H1 (cell line): ENCODE measurements around the gene LRRC45. TPM values are rescaled to one million over a fixed set of nuclear protein-coding genes. Genes with fewer than 3 reads are reported as not detected.

Source experiments
- CTCF ChIA-PET: fragments of 300-600 bp; sonication (Branson Sonifier 250); formaldehyde crosslinking; loops from one replicate; lab custom pipeline; 2021; ENCODE audit not compliant: partially characterized antibody; lab: Charles Lee
- POLR2A ChIA-PET: fragments of 300-600 bp; sonication (Branson Sonifier 250); formaldehyde crosslinking; loops from one replicate; lab custom pipeline; 2021; ENCODE audit warnings: inconsistent platforms; ENCODE audit not compliant: partially characterized antibody; lab: Charles Lee
- DNase-seq, 2 experiments: peaks; one replicate each; pipeline versions ENCODE4 v3.0.0 to v3.0.0-alpha.2; 2010 to 2022; ENCODE audit warnings: low spot score in 2 of 2, low read depth in 1 of 2, mixed read lengths in 1 of 2
- FAIRE-seq: peaks from 2 replicates; lab custom pipeline; 2011; peaks lifted over from hg19 to GRCh38; lab: Jason Lieb, UNC
- H2AFZ ChIP-seq: 2 replicates; pipeline ENCODE4 v1.8.1; 2012; ENCODE audit warnings: low read length, inconsistent platforms
- H2AK5ac ChIP-seq: 2 replicates; pipeline ENCODE4 v1.6.1; 2013; ENCODE audit warnings: low read depth, low read length
- H2BK120ac ChIP-seq: replicated peaks from 2 replicates; pipeline ENCODE3; 2013; ENCODE audit warnings: low read depth, low read length, inconsistent platforms
- H2BK12ac ChIP-seq: 2 replicates; pipeline ENCODE4 v1.6.1; 2013; ENCODE audit warnings: low read depth, low read length
- H2BK15ac ChIP-seq: 2 replicates; pipeline ENCODE4 v1.6.1; 2013; ENCODE audit warnings: low read length
- H2BK20ac ChIP-seq: 2 replicates; pipeline ENCODE4 v1.6.1; 2013; ENCODE audit warnings: low read length
- H2BK5ac ChIP-seq: 2 replicates; pipeline ENCODE4 v1.6.1; 2013; ENCODE audit warnings: low read depth, low read length
- H3K14ac ChIP-seq: 2 replicates; pipeline ENCODE4 v1.6.1; 2013; ENCODE audit warnings: inconsistent platforms; ENCODE audit not compliant: insufficient read length
- H3K18ac ChIP-seq: 2 replicates; pipeline ENCODE4 v1.6.1; 2013; ENCODE audit warnings: low read length; ENCODE audit errors: extremely low read depth
- H3K23ac ChIP-seq: 2 replicates; pipeline ENCODE4 v1.6.1; 2013; ENCODE audit warnings: inconsistent platforms; ENCODE audit not compliant: insufficient read length
- H3K23me2 ChIP-seq: 2 replicates; pipeline ENCODE4 v1.6.1; 2013; ENCODE audit warnings: low read depth, low read length
- H3K27ac ChIP-seq: 2 replicates; pipeline ENCODE4 v1.6.1; 2011; ENCODE audit warnings: low read depth, low read length, inconsistent platforms
- H3K27me3 ChIP-seq, 4 experiments: replicated peaks in 1 of 4; 1 replicate in 1 of 4; 2 replicates in 3 of 4; pipeline versions ENCODE4 v1.6.1 to v1.8.1; 2011 to 2013; ENCODE audit warnings: low read length in 3 of 4, mild to moderate bottlenecking in 3 of 4, inconsistent platforms in 2 of 4, mixed read lengths in 2 of 4, moderate library complexity in 1 of 4; ENCODE audit not compliant: control insufficient read depth in 3 of 4, insufficient read depth in 3 of 4; ENCODE audit errors: extremely low read depth in 1 of 4
- H3K36me3 ChIP-seq, 4 experiments: 2 replicates each; pipeline versions ENCODE4 v1.6.1 to v1.8.1; 2011 to 2013; ENCODE audit warnings: mild to moderate bottlenecking in 4 of 4, low read length in 3 of 4, moderate library complexity in 2 of 4, control low read depth in 1 of 4, inconsistent platforms in 1 of 4; ENCODE audit not compliant: insufficient read depth in 4 of 4, control insufficient read depth in 2 of 4
- H3K4ac ChIP-seq: replicated peaks from 2 replicates; pipeline ENCODE3; 2013; ENCODE audit warnings: low read length, low read depth, mixed read lengths, inconsistent platforms; ENCODE audit not compliant: insufficient read length
- H3K4me1 ChIP-seq, 4 experiments: replicated peaks in 1 of 4; 1 replicate in 1 of 4; 2 replicates in 3 of 4; pipeline versions ENCODE4 v1.6.1 to v1.8.1; 2011 to 2013; ENCODE audit warnings: low read length in 3 of 4, inconsistent platforms in 2 of 4, mixed read lengths in 1 of 4; ENCODE audit not compliant: insufficient read depth in 4 of 4, control insufficient read depth in 3 of 4
- H3K4me2 ChIP-seq, 2 experiments: 2 replicates each; pipeline versions ENCODE4 v1.6.1 to v1.8.1; 2011 to 2013; ENCODE audit warnings: low read depth in 2 of 2, low read length in 2 of 2, control low read depth in 1 of 2, inconsistent platforms in 1 of 2, mild to moderate bottlenecking in 1 of 2; ENCODE audit not compliant: insufficient read depth in 1 of 2
- H3K4me3 ChIP-seq, 4 experiments: fragments of 200-600, 300-600 bp in 1 of 4; sonication (generic), shearing (Covaris generic), sonication (Bioruptor Twin) in 1 of 4; 2 replicates each; pipeline versions ENCODE4 v1.5.1 to v1.8.1; 2011 to 2016; ENCODE audit warnings: low read length in 4 of 4, low read depth in 3 of 4, control low read depth in 2 of 4, inconsistent platforms in 2 of 4, mild to moderate bottlenecking in 2 of 4, mixed read lengths in 1 of 4, moderate library complexity in 1 of 4; ENCODE audit not compliant: insufficient read depth in 2 of 4; ENCODE audit errors: extremely low read depth in 1 of 4
- H3K56ac ChIP-seq: replicated peaks from 2 replicates; pipeline ENCODE3; 2013; ENCODE audit warnings: low read depth, mild to moderate bottlenecking, mixed read lengths, low read length, inconsistent platforms; ENCODE audit not compliant: insufficient read length
- H3K79me1 ChIP-seq: 2 replicates; pipeline ENCODE4 v1.6.1; 2013; ENCODE audit warnings: low read depth, low read length, control low read depth
- H3K79me2 ChIP-seq, 2 experiments: 2 replicates each; pipeline versions ENCODE4 v1.6.1 to v1.8.1; 2012 to 2013; ENCODE audit warnings: low read length in 2 of 2, mild to moderate bottlenecking in 2 of 2, inconsistent platforms in 1 of 2; ENCODE audit not compliant: insufficient read depth in 2 of 2, control insufficient read depth in 1 of 2
- H3K9ac ChIP-seq, 4 experiments: replicated peaks in 1 of 4; 1 replicate in 1 of 4; 2 replicates in 3 of 4; pipeline versions ENCODE4 v1.6.1 to v1.8.1; 2011 to 2013; ENCODE audit warnings: low read depth in 3 of 4, low read length in 3 of 4, control low read depth in 2 of 4, mild to moderate bottlenecking in 2 of 4, moderate library complexity in 2 of 4, inconsistent platforms in 1 of 4; ENCODE audit errors: extremely low read depth in 1 of 4
- H3K9me3 ChIP-seq, 2 experiments: 2 replicates each; pipeline versions ENCODE4 v1.6.1 to v1.8.1; 2012 to 2013; ENCODE audit warnings: mild to moderate bottlenecking in 2 of 2, moderate library complexity in 2 of 2, control low read depth in 1 of 2, inconsistent platforms in 1 of 2, low read depth in 1 of 2, low read length in 1 of 2, mixed read lengths in 1 of 2; ENCODE audit not compliant: insufficient read depth in 2 of 2
- H4K20me1 ChIP-seq, 2 experiments: replicated peaks in 1 of 2; 2 replicates each; pipeline versions ENCODE3 to v1.8.1; 2011 to 2013; ENCODE audit warnings: inconsistent platforms in 2 of 2, low read length in 2 of 2, mild to moderate bottlenecking in 1 of 2; ENCODE audit not compliant: insufficient read depth in 2 of 2, control insufficient read depth in 1 of 2
- H4K5ac ChIP-seq: 2 replicates; pipeline ENCODE4 v1.6.1; 2013; ENCODE audit warnings: low read length, low read depth, mixed read lengths, inconsistent platforms; ENCODE audit not compliant: insufficient read length
- H4K8ac ChIP-seq: 2 replicates; pipeline ENCODE4 v1.8.0; 2013; ENCODE audit warnings: mild to moderate bottlenecking, moderate library complexity, low read length, inconsistent platforms; ENCODE audit not compliant: insufficient read depth; ENCODE audit errors: extremely low read depth
- H4K91ac ChIP-seq: replicated peaks from 2 replicates; pipeline ENCODE3; 2013; ENCODE audit warnings: low read length, mixed read lengths, inconsistent platforms; ENCODE audit not compliant: insufficient read length
- BCL11A ChIP-seq, 2 experiments: IDR thresholded peaks; one replicate each; pipeline ENCODE4 v1.6.1; 2011; ENCODE audit warnings: low read depth in 2 of 2, low read length in 2 of 2, mild to moderate bottlenecking in 2 of 2
- CBX8 ChIP-seq: fragments of 300-800, 300-1000 bp; sonication (generic); IDR thresholded peaks from 2 replicates; pipeline ENCODE4 v1.7.1; 2016; ENCODE audit warnings: low read depth, low read length, borderline replicate concordance
- EZH2 ChIP-seq: fragments of 200-600 bp; sonication (generic); IDR thresholded peaks from 2 replicates; pipeline ENCODE4 v1.7.1; 2012; ENCODE audit warnings: low read depth, mild to moderate bottlenecking, moderate library complexity, low read length, inconsistent platforms; ENCODE audit not compliant: severe bottlenecking
- KDM5A ChIP-seq: fragments of 200-600 bp; IDR thresholded peaks from 2 replicates; pipeline ENCODE4 v1.7.1; 2012; ENCODE audit warnings: mild to moderate bottlenecking, low read length, inconsistent platforms, mixed read lengths
- MAFK ChIP-seq: IDR thresholded peaks from 2 replicates; pipeline ENCODE4 v1.6.1; 2012; ENCODE audit warnings: low read depth, mild to moderate bottlenecking, improper control_type of control experiment, low read length
- POLR2A ChIP-seq, 2 experiments: IDR thresholded peaks; 1 replicate in 1 of 2; 2 replicates in 1 of 2; pipeline ENCODE4 v1.6.1; 2011; ENCODE audit warnings: low read depth in 2 of 2, low read length in 2 of 2, mild to moderate bottlenecking in 2 of 2; ENCODE audit errors: control extremely low read depth in 1 of 2
- POU5F1 ChIP-seq: IDR thresholded peaks from 2 replicates; pipeline ENCODE4 v1.6.1; 2011; ENCODE audit warnings: low read depth, mild to moderate bottlenecking, low read length, moderate library complexity
- RNF2 ChIP-seq: fragments of 200-900, 300-1000 bp; sonication (generic); IDR thresholded peaks from 2 replicates; pipeline ENCODE4 v1.7.1; 2016; ENCODE audit warnings: borderline replicate concordance, low read depth, mild to moderate bottlenecking, antibody characterized with exemption, low read length; ENCODE audit not compliant: poor library complexity, severe bottlenecking; ENCODE audit errors: missing control alignments
- SIN3A ChIP-seq, 2 experiments: IDR thresholded peaks in 1 of 2; conservative IDR thresholded peaks in 1 of 2; 2 replicates each; pipeline ENCODE4 v1.6.1; 2011 to 2012; ENCODE audit warnings: low read length in 2 of 2, improper control_type of control experiment in 1 of 2, low read depth in 1 of 2, mild to moderate bottlenecking in 1 of 2
- SIX5 ChIP-seq: IDR thresholded peaks from 2 replicates; pipeline ENCODE4 v1.6.1; 2011; ENCODE audit warnings: mild to moderate bottlenecking, low read depth, low read length
- SP2 ChIP-seq: IDR thresholded peaks from 2 replicates; pipeline ENCODE4 v1.6.1; 2012; ENCODE audit warnings: mild to moderate bottlenecking, low read length, inconsistent platforms
- TCF12 ChIP-seq: IDR thresholded peaks from 2 replicates; pipeline ENCODE4 v1.6.1; 2011; ENCODE audit warnings: low read depth, mild to moderate bottlenecking, low read length
- WGBS, 2 experiments: shearing (Covaris generic) in 1 of 2; methylation state at CpG; one replicate each; pipeline versions ENCODE4 v1.1.6 to v1.1.7; 2013 to 2015; ENCODE audit warnings: low lambda C conversion rate in 2 of 2, mixed read lengths in 2 of 2, inconsistent platforms in 1 of 2, low coverage in 1 of 2, missing lambda C conversion rate in 1 of 2; ENCODE audit not compliant: insufficient replicate concordance in 2 of 2, insufficient coverage in 1 of 2, insufficient read length in 1 of 2; ENCODE audit errors: extremely low coverage in 1 of 2, missing lambda C conversion rate in 1 of 2; 5-methylcytosine and 5-hydroxymethylcytosine counted together
- polyA plus RNA-seq, 7 experiments: library from polyadenylated mRNA; depleted of rRNA in 3 of 7; stranded (reverse) in 5 of 7; unstranded in 2 of 7; fragments of >200 nt in 5 of 7; fragments of 200-250 nt in 2 of 7; gene quantifications; 1 replicate in 5 of 7; 2 replicates in 1 of 7; 4 replicates in 1 of 7; pipeline versions ENCODE4 v1.2.1 to v1.2.3, GENCODE V29; 2011 to 2013; ENCODE audit warnings: missing spikeins in 2 of 7, mixed read lengths in 2 of 7
- total RNA-seq: library from RNA; stranded (reverse); fragmentation: NEBNext Ultra II Directional; extraction: Animal tissue kit (Norgen Biotek cat#: 25700); gene quantifications from 2 replicates; pipeline ENCODE4 v1.2.1, GENCODE V29; 2021

The LRRC45 gene
- total and polyA plus RNA-seq, 2 of the 8 experiments (the other 6 are each of a cell fraction or from before 2014, with no cell fraction given) = 11.5 to 29.0 TPM

DNA sequence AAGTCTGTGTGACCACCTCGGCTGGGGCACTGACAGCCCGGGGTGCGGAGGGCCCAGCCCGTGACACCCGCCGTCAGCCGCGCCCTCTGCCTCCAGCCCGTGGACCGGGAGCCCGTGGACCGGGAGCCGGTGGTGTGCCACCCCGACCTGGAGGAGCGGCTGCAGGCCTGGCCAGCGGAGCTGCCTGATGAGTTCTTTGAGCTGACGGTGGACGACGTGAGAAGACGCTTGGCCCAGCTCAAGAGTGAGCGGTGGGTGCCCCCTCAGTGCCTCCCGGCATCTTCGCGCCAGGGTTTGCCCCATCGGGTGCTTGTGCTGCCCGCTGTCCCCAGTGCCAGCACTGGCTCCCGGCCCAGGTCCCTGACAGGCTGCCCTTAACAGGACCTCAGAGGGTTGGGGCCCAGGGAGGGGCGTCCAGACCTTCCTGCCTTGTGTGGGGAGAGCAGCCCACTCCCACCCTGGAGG lies 14.1 kb upstream of the LRRC45 start:
- Histone ChIP-seq H3K36me3 (no peaks in the 10 kb centered on the region; a peak in 2 of 8 replicates), H2BK20ac (no peak overlapping the region), H3K4me2 (no peak overlapping the region), H4K91ac (no peak overlapping the region), H3K4me1 (peaks cover 0 to 1% (median 0%) of the 10 kb centered on the region in 4 experiments; a peak in 1 of 7 replicates), H2BK5ac (no peak overlapping the region), H4K20me1 (peaks cover 3 to 7% of the 10 kb centered on the region in 2 experiments), H3K23ac (no peak overlapping the region), H3K79me1 (peaks cover 3% of the 10 kb centered on the region), H3K27ac (no peak overlapping the region), H2AFZ (no peak overlapping the region), H4K8ac (no peak overlapping the region), H3K14ac (no peak overlapping the region), H2BK12ac (no peak overlapping the region), H3K56ac (no peak overlapping the region), H3K4ac (no peak overlapping the region), H3K4me3 (no peak overlapping the region), H2BK120ac (no peak overlapping the region), H3K18ac (no peak overlapping the region), H3K79me2 (no peaks in the 10 kb centered on the region), H3K23me2 (0 out of 2 replicates have a peak, but pooled peaks cover 1% of the 10 kb centered on the region), H2BK15ac (no peak overlapping the region), H3K9ac (no peak overlapping the region), H3K9me3 (no peaks in the 10 kb centered on the region), H2AK5ac (no peak overlapping the region), H4K5ac (no peak overlapping the region), H3K27me3 (no peaks in the 10 kb centered on the region)
- DNase-seq (no peak), FAIRE-seq (no peak)
- POLR2A ChIA-PET = interaction anchor here (1.5 to 3.2 kb wide), 4 partner anchors 9 to 18 kb away, joined by 5 to 13 read pairs (median 6); partner anchors contain the start of genes CENPX and LRRC45
- CTCF ChIA-PET = interaction anchor here (1.0 to 3.4 kb wide), 7 partner anchors 11 to 55 kb away, joined by 3 to 16 read pairs (median 5); no protein-coding TSS in a partner anchor
- 96% methylated on average over 19 of the region's 28 CpGs; no CpG with 5 or more reads in 1 of the 2 experiments for WGBS, 2 experiments
- TF ChIP-seq CBX8 = no peak
- TF ChIP-seq SIN3A (conservative IDR thresholded peaks at IDR 0.05 in 1 of 2, IDR thresholded peaks at IDR 0.05 in 1 of 2; ENCODE audit: low read depth in 1 of 2, low read length in 2 of 2) = no peak
- TF ChIP-seq RNF2 = no peak
- no peak for TF ChIP-seq SP2
- no peak for TF ChIP-seq MAFK
- TF ChIP-seq BCL11A (IDR thresholded peaks at IDR 0.05; ENCODE audit: low read depth in 2 of 2, low read length in 2 of 2) = no peak
- TF ChIP-seq TCF12 = no peak
- no peak for TF ChIP-seq SIX5
- no peak for TF ChIP-seq EZH2
- TF ChIP-seq POU5F1 = no peak
- TF ChIP-seq KDM5A = no peak
- TF ChIP-seq POLR2A (IDR thresholded peaks at IDR 0.05; ENCODE audit: control extremely low read depth in 1 of 2, low read depth in 2 of 2, low read length in 2 of 2) = no peak
